Dedifferentiated amniotic fluid mesenchymal stem cell (primary cell): ENCODE results near the gene RRAS.
"Not testable (repeated sequence)": the region's sequence is repeated elsewhere in the genome, so short reads cannot be mapped to it uniquely, and the experiment has no call there.

Experiments used
- DNase-seq: peaks from one replicate; pipeline ENCODE4 v3.0.0-alpha.2; 2016; ENCODE audit errors: extremely low spot score

Gene RRAS

DNA sequence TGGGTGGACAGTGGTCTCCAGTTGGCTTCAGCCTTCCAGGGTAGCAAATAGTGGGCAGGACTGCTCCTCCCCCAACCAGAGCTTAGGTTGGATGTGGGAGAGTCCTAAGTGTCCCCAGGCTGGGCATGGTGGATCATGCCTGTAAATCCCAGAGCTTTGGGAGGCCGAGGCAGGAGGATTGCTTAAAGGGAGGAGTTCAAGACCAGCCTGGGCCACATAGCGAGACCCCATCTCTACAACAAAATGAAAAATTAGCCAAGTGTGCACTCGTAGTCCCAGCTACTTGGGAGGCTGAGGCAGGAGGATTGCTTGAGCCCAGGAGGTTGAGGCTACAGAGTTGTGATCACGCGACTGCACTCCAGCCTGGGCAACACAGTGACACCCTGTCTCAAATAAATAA is 7.4 kb downstream of the RRAS start:
- DNase-seq, result no peak

GRCh38 chr19:49631610-49632192 is 8.2 kb downstream of the RRAS start:
- DNase-seq, result no peak

DNA sequence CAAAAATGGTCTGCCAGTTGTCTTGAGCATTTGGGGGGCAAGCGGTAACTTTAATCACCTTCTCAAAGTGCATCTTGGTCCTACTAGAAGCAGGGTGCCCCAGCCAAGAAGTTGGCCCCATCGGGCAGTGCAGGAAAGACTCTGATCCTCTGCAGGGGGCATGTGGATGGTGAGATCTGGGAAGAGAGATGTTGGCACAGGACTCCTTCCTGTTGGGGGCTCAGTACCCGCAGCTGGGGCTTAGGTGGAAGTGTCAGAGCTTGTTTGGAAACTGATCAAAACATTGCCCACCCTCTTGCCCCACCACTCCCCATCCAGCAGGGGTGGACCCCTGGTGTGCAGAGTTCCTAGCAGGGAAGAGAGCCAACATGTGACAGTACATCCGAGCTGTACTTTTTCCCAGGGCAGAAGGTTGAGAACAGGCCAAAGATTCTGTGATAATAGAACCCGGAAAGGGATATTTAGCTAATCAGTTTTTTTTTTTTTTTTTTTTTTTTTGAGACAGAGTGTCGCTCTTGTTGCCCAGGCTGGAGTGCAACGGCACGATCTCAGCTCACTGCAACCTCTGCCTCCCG is 8.8 kb downstream of the RRAS start:
- no peak for DNase-seq

GRCh38 chr19:49629659-49630058 is 10.3 kb downstream of the RRAS start:
- DNase-seq, result no peak

DNA sequence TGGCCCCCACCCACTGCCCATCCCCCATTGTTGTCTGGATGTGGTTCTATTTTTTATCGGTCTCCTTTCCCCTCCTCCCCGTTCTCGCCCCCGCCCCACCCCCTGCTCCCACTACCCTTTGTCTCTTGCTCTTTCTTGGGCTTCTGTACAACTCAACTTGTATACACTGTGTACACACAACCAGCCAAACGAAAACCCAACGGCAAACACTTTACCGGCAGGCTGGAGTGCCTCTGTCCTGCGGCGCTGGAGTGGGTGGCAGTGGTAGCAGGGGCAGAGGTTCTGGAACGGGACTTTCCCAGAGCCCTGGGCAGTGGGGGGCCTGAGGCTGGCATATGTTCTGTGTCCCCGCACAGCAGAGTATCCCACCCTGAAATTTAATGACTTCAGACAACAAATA is 13.7 kb downstream of the RRAS start:
- no peak for DNase-seq

- no peak for DNase-seq
Measured at GRCh38 chr19:49624967-49625910, 14.7 kb downstream of the RRAS start.

GRCh38 chr19:49617860-49618259 is 22.1 kb downstream of the RRAS start:
- DNase-seq, result not testable (repeated sequence)

DNA sequence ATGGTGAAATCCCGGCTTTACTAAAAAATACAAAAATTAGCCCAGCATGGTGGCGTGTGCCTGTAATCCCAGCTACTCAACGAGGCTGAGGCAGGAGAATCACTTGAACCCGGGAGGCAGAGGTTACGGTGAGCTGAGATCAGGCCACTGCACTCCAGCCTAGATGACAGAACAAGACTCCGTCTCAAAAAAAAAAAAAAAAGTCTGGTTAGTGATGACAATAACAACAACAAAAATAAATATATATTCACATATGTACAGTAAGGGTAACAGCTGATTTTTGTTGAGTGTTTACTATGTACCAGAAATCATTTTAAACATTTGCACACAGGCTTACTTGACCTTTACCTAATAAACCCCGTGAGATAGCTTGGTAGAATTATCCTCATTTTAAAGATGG is 23.0 kb downstream of the RRAS start:
- DNase-seq, result no peak

GRCh38 chr19:49616532-49616931 is 23.4 kb downstream of the RRAS start:
- no peak for DNase-seq

DNA sequence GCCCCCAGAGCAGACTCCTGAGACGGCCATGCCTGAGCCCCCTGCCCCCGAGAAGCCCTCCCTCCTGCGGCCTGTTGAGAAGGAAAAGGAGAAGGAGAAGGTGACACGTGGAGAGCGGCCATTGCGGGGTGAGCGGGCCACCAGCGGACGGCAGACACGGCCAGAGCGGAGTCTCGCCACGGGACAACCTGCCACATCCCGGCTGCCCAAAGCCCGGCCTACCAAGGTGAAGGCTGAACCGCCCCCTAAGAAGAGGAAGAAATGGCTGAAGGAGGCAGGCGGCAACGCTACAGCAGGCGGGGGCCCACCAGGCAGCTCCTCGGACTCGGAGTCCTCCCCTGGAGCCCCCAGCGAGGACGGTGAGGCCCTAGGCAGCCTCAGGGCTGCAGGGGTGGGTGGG is 24.1 kb downstream of the RRAS start:
- no peak for DNase-seq

- DNase-seq, result peak; percentile 37
Measured at GRCh38 chr19:49614096-49614833, 25.7 kb downstream of the RRAS start.

- DNase-seq, result no peak
Measured at GRCh38 chr19:49613374-49613773, 26.6 kb downstream of the RRAS start.

GRCh38 chr19:49609499-49610092 is 30.3 kb downstream of the RRAS start:
- no peak for DNase-seq

GRCh38 chr19:49605605-49606004 is 34.3 kb downstream of the RRAS start:
- DNase-seq, result no peak

- DNase-seq, result no peak
Measured at GRCh38 chr19:49602806-49603205, 37.1 kb downstream of the RRAS start.

DNA sequence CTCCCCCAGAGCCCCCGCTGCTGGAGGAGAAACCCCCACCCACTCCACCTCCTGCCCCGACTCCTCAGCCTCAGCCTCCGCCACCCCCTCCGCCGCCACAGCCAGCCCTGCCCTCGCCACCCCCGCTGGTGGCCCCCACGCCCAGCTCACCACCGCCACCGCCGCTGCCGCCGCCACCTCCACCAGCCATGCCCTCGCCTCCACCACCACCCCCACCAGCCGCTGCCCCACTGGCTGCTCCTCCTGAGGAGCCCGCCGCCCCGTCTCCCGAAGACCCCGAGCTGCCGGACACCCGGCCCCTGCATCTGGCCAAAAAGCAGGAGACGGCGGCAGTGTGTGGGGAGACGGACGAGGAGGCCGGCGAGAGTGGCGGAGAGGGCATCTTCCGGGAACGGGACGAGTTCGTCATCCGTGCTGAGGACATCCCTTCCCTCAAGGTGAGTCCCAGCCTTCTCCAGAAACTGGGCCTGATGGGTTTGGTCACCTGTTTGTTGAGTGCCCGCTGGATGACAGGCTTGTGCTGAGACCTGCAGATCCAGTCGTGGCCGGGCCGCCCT is 38.4 kb downstream of the RRAS start:
- DNase-seq, result no peak

- no peak for DNase-seq
Measured at GRCh38 chr19:49599378-49600295, 40.3 kb downstream of the RRAS start.

- no peak for DNase-seq
Measured at GRCh38 chr19:49597703-49597974, 42.3 kb downstream of the RRAS start.

GRCh38 chr19:49596954-49597702 is 42.8 kb downstream of the RRAS start:
- no peak for DNase-seq

GRCh38 chr19:49596407-49596806 is 43.5 kb downstream of the RRAS start:
- DNase-seq, result no peak
